WERI-Rb-1 (cell line): Measurements from ENCODE around the gene ZNF483.

Experiments used
- DNase-seq: peaks from one replicate; pipeline ENCODE4 v3.0.0-alpha.2; 2020
- H3K27ac ChIP-seq: fragments of 250-450 bp; sonication (Bioruptor Pico); 2 replicates; pipeline ENCODE4 v1.5.1; 2020; ENCODE audit warnings: mild to moderate bottlenecking, moderate library complexity
- H3K27me3 ChIP-seq: fragments of 250-450 bp; sonication (Bioruptor Pico); 2 replicates; pipeline ENCODE4 v1.5.1; 2021; ENCODE audit warnings: mild to moderate bottlenecking, low read depth, moderate library complexity; ENCODE audit not compliant: insufficient read depth, severe bottlenecking
- H3K36me3 ChIP-seq: fragments of 250-450 bp; sonication (Bioruptor Pico); 2 replicates; pipeline ENCODE4 v1.5.1; 2020; ENCODE audit warnings: mild to moderate bottlenecking, moderate library complexity
- H3K4me3 ChIP-seq: 2 replicates; pipeline ENCODE4 v1.5.1; 2011; ENCODE audit warnings: low read depth, mild to moderate bottlenecking, control low read depth, low read length
- H3K9me3 ChIP-seq: fragments of 250-450 bp; sonication (Bioruptor Pico); 2 replicates; pipeline ENCODE4 v1.5.1; 2021; ENCODE audit warnings: mild to moderate bottlenecking, moderate library complexity; ENCODE audit not compliant: severe bottlenecking
- TF ChIP-seq, protein P1 (sequence below): IDR thresholded peaks from 2 replicates; pipeline ENCODE4 v1.5.1; 2011; ENCODE audit warnings: low read depth, mild to moderate bottlenecking, control low read depth, inconsistent platforms, low read length

The ZNF483 gene

DNA sequence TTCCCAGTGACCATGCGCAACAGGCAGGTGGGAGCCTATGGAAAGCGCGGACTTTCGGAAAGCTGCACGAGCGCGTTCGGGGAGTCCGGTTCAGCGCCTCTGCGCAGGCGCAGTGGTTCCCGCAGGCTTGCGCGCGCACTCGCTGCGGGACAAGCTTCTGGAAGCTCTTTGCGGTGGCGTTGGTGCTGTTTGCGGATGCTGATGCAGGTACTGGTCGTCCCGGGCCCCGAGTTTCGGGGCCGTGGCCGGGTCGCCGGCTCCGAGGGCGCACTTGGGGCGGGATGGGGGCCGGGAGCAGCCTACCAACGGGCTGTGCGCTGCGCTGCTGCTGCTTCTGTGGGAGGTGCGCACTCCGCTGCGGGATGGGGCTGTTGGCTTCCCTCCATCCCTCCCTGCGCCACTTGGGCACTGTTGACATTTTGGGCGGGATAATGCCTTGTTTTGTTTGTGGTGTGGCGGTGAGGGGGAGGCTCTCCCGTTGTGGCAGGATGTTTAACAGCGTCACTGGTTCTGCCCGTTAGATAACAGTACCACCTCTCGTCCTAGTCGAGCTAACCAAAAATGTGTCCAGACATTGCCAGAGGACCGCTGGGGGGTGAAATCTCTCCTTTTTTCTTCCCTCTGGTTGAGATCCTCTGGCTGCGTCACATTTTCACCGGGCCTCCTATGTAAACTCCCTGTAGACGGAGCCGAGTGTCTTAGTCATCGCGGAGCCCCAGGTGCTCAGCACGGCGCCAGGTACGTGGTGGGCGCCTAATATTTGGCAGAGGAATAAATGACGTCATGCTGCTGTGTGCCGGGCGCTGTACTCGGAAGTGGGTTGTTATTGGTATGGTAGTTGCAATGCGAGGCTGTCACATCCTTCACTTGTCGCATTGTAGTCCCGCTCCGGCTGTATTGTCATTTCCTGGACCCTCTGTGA lies at the start of gene ZNF483:
TSS of gene ZNF483 (plus strand) at position 124 of the 922 bp plus-strand sequence. CDS start 2,217 bp downstream, outside the sequence.
- Histone ChIP-seq H3K36me3 (peaks cover 21% of the 10 kb centered on the region), H3K27ac (peak within 1 kb of the TSS; percentile 54), H3K9me3 (no peaks in the 10 kb centered on the region), H3K27me3 (no peaks in the 10 kb centered on the region), H3K4me3 (peak within 1 kb of the TSS; percentile 89)
- TF ChIP-seq, protein P1, sequence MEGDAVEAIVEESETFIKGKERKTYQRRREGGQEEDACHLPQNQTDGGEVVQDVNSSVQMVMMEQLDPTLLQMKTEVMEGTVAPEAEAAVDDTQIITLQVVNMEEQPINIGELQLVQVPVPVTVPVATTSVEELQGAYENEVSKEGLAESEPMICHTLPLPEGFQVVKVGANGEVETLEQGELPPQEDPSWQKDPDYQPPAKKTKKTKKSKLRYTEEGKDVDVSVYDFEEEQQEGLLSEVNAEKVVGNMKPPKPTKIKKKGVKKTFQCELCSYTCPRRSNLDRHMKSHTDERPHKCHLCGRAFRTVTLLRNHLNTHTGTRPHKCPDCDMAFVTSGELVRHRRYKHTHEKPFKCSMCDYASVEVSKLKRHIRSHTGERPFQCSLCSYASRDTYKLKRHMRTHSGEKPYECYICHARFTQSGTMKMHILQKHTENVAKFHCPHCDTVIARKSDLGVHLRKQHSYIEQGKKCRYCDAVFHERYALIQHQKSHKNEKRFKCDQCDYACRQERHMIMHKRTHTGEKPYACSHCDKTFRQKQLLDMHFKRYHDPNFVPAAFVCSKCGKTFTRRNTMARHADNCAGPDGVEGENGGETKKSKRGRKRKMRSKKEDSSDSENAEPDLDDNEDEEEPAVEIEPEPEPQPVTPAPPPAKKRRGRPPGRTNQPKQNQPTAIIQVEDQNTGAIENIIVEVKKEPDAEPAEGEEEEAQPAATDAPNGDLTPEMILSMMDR: no peak
- peak; percentile 95 for DNase-seq

DNA sequence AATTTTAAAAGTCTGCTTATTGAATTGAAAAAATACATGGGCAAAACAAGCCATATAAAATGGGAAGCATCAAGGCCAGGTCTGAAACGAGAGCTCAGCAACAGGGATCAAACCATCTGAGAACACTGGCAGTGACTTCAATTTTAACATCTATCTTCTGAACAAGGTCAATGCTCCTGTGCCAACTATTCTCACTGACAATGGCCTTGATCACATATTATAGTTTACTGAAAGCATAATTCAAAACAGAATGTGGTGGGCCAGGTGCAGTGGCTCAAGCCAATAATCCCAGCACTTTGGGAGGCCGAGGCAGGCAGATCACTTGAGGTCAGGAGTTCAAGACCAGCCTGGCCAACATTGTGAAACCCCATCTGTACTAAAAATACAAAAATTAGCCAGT lies 49.8 kb upstream of the ZNF483 start:
- Histone ChIP-seq H3K4me3 (no peak overlapping the region), H3K27me3 (no peaks in the 10 kb centered on the region), H3K9me3 (no peaks in the 10 kb centered on the region), H3K36me3 (no peaks in the 10 kb centered on the region), H3K27ac (no peak overlapping the region)
- DNase-seq: no peak
- TF ChIP-seq, protein P1: no peak

DNA sequence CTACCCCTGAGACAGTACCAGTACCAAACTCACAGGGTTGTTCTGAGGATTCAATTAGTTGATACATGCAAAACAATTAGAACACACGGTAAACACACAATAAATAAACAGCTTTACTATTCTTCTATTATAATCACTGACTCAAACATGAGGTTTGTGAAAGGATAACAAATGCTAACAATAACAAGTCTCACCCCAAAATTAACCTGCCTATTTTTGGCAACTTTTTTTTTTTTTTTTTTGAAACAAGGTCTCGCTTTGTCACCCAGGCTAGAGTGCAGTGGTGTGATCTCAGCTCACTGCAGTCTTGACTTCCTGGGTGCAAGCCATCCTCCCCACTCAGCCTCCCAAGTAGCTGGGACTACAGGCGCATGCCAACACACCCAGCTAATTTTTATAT lies 47.3 kb upstream of the ZNF483 start:
- no peak overlapping the region for H3K27ac ChIP-seq
- TF ChIP-seq, protein P1: no peak
- H3K9me3 ChIP-seq: no peaks in the 10 kb centered on the region
- H3K27me3 ChIP-seq: no peaks in the 10 kb centered on the region
- no peak for DNase-seq
- H3K4me3 ChIP-seq: no peak overlapping the region
- H3K36me3 ChIP-seq: no peaks in the 10 kb centered on the region

DNA sequence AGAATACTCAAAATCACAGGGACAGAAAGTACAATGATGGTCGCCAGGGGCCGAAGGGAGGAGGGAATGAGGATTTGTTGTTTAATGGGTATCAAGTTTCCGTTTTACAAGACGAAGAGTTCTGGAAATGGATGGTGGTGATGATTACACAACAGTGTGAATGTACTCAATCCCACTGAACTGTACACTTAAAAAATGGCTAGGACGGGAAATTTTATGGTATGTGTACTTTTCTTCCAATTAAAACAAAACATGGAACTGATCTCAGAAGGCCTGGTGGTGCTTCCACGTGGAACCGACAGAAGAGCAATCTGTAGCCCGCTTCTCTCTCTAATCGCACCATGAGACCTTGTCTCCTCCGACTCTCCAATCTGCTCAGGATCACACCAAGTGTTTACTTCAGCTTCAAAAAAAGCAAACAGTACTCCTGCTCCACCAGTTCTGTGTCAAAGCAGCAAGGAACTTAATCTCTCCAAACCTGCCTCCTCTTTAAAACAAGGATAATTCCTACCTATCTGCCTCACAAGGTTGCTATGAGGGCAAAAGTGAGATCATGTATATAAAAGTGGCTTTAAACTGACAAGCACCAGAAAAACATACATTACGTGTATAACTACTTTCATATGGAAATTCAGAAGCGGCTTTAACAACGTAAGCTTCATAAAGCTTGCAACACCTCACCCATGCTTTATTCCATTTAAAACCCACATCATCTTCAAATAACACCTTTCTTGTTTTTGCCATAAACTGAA lies 42.9 kb upstream of the ZNF483 start:
- H3K27me3 ChIP-seq: no peaks in the 10 kb centered on the region
- peak overlapping the region; percentile 90 for H3K4me3 ChIP-seq
- peak overlapping the region; percentile 22; the same call in 1 of the 2 replicates for H3K27ac ChIP-seq
- no peaks in the 10 kb centered on the region for H3K36me3 ChIP-seq
- TF ChIP-seq, protein P1: no peak
- DNase-seq: no peak
- no peaks in the 10 kb centered on the region for H3K9me3 ChIP-seq

DNA sequence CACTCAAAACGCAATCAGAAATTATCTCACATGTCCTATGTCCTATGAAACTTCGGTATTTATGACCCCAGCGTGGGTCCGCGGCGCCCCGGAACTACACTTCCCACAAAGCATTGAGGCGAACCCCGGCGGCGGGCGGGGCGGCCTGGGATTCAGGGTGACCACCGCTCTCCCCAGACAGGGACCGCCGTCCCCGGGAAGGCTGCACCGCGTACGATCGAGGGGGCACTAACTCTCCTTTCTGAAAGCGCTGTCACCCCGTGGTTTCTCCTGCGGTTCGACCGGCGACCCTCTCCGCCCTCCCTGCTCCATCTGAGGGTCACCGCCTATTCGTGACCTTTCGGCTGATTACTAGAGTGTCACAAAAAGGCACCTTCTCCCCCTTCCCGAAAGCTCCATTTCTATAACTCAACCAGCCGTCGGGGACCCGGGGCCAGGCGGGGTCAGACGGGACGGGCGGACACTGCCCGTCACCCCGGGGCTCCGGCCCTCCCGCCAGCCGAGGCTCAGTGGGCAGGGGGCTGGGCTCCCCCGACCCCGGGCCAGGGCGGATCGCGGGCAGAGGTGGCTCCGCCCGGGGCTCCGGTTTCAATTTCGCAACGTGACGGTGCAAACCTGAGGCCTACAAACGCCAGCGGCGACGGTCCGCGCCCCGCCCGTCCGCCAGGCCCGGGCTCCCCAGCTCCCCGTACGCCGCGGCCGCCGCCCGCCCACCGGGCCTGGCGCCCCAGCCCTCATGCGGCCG lies 42.1 kb upstream of the ZNF483 start:
- Histone ChIP-seq H3K36me3 (no peaks in the 10 kb centered on the region), H3K27me3 (no peaks in the 10 kb centered on the region), H3K4me3 (peak overlapping the region; percentile 90), H3K9me3 (no peaks in the 10 kb centered on the region), H3K27ac (peak overlapping the region; percentile 94)
- TF ChIP-seq, protein P1: no peak
- peak; percentile 79 for DNase-seq
